GM23338 (cell line): Measurements from ENCODE around the gene PKNOX2. TPM values are rescaled to one million over a fixed set of nuclear protein-coding genes. Genes with fewer than 3 reads are reported as not detected.

Experiments used
- ATAC-seq: fragments of 200-7000 bp; cut with Tn5 transposase; 3 replicates; pipeline ENCODE4 v1.9.1; 2020
- DNase-seq: peaks from one replicate; pipeline ENCODE4 v3.0.0-alpha.2; 2015; ENCODE audit warnings: low spot score
- H2AFZ ChIP-seq: fragments of 200-600 bp; sonication (generic); 2 replicates; pipeline ENCODE4 v1.8.0; 2016; ENCODE audit warnings: antibody characterized with exemption, mild to moderate bottlenecking, moderate library complexity
- H3F3A ChIP-seq: fragments of 200-600 bp; sonication (generic); replicated peaks from 2 replicates; pipeline ENCODE4 v1.8.0; 2017; ENCODE audit warnings: antibody characterized with exemption, mixed run types, low read depth
- H3K27ac ChIP-seq: fragments of 200-600 bp; sonication (generic); 2 replicates; pipeline ENCODE4 v1.6.1; 2016; ENCODE audit warnings: low read depth
- H3K27me3 ChIP-seq: fragments of 200-600 bp; sonication (generic); 2 replicates; pipeline ENCODE4 v1.8.0; 2016; ENCODE audit warnings: mild to moderate bottlenecking, mixed run types, moderate library complexity; ENCODE audit not compliant: insufficient read depth
- H3K36me3 ChIP-seq: fragments of 200-600 bp; sonication (generic); 2 replicates; pipeline ENCODE4 v1.8.0; 2016; ENCODE audit warnings: mild to moderate bottlenecking; ENCODE audit not compliant: insufficient read depth
- H3K4me1 ChIP-seq: fragments of 200-600 bp; sonication (generic); 2 replicates; pipeline ENCODE4 v1.8.0; 2016; ENCODE audit warnings: mild to moderate bottlenecking, moderate library complexity; ENCODE audit not compliant: insufficient read depth
- H3K4me2 ChIP-seq: fragments of 200-600 bp; sonication (generic); 2 replicates; pipeline ENCODE4 v1.7.1; 2017; ENCODE audit warnings: mixed run types
- H3K4me3 ChIP-seq: fragments of 200-600 bp; sonication (generic); 2 replicates; pipeline ENCODE4 v1.6.1; 2016; ENCODE audit warnings: mixed run types
- H3K79me2 ChIP-seq: fragments of 200-600 bp; sonication (generic); replicated peaks from 2 replicates; pipeline ENCODE4 v1.8.0; 2017; ENCODE audit warnings: mild to moderate bottlenecking; ENCODE audit not compliant: insufficient read depth
- H3K9me2 ChIP-seq: fragments of 200-600 bp; sonication (generic); 2 replicates; pipeline ENCODE4 v1.8.0; 2017; ENCODE audit not compliant: insufficient read depth
- H4K20me1 ChIP-seq: fragments of 200-600 bp; sonication (generic); replicated peaks from 2 replicates; pipeline ENCODE4 v1.8.0; 2017; ENCODE audit warnings: mild to moderate bottlenecking; ENCODE audit not compliant: insufficient read depth
- H3K27ac Mint-ChIP-seq: 2 replicates; pipeline ENCODE4 v1.8.0; 2020; ENCODE audit warnings: inconsistent platforms, mild to moderate bottlenecking, moderate library complexity, mixed read lengths
- H3K27me3 Mint-ChIP-seq: 3 replicates; pipeline ENCODE4 v1.8.0; 2022; ENCODE audit warnings: low read depth, mild to moderate bottlenecking, moderate library complexity, mixed read lengths, inconsistent platforms; ENCODE audit not compliant: insufficient read depth, poor library complexity
- H3K36me3 Mint-ChIP-seq: 3 replicates; pipeline ENCODE4 v1.8.0; 2021; ENCODE audit warnings: low read depth, mild to moderate bottlenecking, inconsistent platforms, moderate library complexity, mixed read lengths
- H3K4me1 Mint-ChIP-seq: 3 replicates; pipeline ENCODE4 v1.8.0; 2020; ENCODE audit warnings: mild to moderate bottlenecking, inconsistent platforms, mixed read lengths
- H3K4me3 Mint-ChIP-seq: 3 replicates; pipeline ENCODE4 v1.8.0; 2021; ENCODE audit warnings: moderate library complexity, mild to moderate bottlenecking, inconsistent platforms, mixed read lengths
- H3K9me3 Mint-ChIP-seq: 3 replicates; pipeline ENCODE4 v1.8.0; 2020; ENCODE audit warnings: moderate library complexity, mild to moderate bottlenecking, inconsistent platforms, mixed read lengths
- NANOG ChIP-seq: IDR thresholded peaks from 2 replicates; pipeline ENCODE4 v1.6.1; 2016; ENCODE audit warnings: antibody characterized with exemption, borderline replicate concordance
- STAT1 ChIP-seq: IDR thresholded peaks from one replicate; pipeline ENCODE4 v1.6.1; 2016; ENCODE audit warnings: antibody characterized with exemption; ENCODE audit not compliant: unreplicated experiment
- polyA plus RNA-seq: library from polyadenylated mRNA; unstranded; fragments of >200 nt; fragmentation: Nextera tagmentation; extraction: Ambion mirVana; gene quantifications from 2 replicates; pipeline ENCODE4 v1.2.1, GENCODE V29; 2016
- total RNA-seq: library from RNA; depleted of rRNA; stranded (reverse); fragments of >200 nt; shearing (Covaris generic); gene quantifications from 2 replicates; pipeline ENCODE4 v1.2.3, GENCODE V29; 2014
- TF ChIP-seq, protein P1 (sequence below): fragments of 250-450 bp; sonication (Bioruptor Pico); IDR thresholded peaks from 2 replicates; pipeline ENCODE4 v1.5.0; 2020; ENCODE audit warnings: mild to moderate bottlenecking, moderate library complexity
- TF ChIP-seq, protein P2 (sequence below), 2 experiments: fragments of 200-600 bp in 1 of 2; sonication (generic) in 1 of 2; conservative IDR thresholded peaks; 2 replicates each; pipeline versions ENCODE4 v1.5.1 to v1.6.1; 2016 to 2017; ENCODE audit warnings: antibody characterized with exemption in 2 of 2, low read depth in 2 of 2, mild to moderate bottlenecking in 2 of 2, moderate library complexity in 1 of 2

The PKNOX2 gene
- total and polyA plus RNA-seq, 2 experiments from 2014 or later: 0.42 to 0.83 TPM

DNA sequence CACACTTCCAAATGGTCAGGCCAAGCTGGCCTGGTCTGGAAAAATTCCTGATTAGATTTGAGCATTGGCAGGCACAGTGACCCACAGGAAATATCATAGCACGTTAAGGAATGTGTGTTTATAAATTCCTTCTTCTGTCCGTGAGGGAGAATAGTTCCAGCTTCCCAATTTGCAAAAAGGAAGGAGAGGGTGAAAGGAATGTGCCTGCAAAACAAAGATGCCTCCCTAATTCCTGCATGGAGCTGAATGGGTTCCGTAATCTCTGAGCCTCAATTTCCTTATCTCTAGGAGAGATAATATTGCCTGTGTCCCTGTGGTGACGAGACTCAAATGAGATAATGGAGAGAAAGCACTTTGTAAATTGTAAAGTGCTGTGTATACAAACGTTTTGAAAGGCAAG is 226.4 kb downstream of the PKNOX2 start (continued):
- TF ChIP-seq, protein P1, sequence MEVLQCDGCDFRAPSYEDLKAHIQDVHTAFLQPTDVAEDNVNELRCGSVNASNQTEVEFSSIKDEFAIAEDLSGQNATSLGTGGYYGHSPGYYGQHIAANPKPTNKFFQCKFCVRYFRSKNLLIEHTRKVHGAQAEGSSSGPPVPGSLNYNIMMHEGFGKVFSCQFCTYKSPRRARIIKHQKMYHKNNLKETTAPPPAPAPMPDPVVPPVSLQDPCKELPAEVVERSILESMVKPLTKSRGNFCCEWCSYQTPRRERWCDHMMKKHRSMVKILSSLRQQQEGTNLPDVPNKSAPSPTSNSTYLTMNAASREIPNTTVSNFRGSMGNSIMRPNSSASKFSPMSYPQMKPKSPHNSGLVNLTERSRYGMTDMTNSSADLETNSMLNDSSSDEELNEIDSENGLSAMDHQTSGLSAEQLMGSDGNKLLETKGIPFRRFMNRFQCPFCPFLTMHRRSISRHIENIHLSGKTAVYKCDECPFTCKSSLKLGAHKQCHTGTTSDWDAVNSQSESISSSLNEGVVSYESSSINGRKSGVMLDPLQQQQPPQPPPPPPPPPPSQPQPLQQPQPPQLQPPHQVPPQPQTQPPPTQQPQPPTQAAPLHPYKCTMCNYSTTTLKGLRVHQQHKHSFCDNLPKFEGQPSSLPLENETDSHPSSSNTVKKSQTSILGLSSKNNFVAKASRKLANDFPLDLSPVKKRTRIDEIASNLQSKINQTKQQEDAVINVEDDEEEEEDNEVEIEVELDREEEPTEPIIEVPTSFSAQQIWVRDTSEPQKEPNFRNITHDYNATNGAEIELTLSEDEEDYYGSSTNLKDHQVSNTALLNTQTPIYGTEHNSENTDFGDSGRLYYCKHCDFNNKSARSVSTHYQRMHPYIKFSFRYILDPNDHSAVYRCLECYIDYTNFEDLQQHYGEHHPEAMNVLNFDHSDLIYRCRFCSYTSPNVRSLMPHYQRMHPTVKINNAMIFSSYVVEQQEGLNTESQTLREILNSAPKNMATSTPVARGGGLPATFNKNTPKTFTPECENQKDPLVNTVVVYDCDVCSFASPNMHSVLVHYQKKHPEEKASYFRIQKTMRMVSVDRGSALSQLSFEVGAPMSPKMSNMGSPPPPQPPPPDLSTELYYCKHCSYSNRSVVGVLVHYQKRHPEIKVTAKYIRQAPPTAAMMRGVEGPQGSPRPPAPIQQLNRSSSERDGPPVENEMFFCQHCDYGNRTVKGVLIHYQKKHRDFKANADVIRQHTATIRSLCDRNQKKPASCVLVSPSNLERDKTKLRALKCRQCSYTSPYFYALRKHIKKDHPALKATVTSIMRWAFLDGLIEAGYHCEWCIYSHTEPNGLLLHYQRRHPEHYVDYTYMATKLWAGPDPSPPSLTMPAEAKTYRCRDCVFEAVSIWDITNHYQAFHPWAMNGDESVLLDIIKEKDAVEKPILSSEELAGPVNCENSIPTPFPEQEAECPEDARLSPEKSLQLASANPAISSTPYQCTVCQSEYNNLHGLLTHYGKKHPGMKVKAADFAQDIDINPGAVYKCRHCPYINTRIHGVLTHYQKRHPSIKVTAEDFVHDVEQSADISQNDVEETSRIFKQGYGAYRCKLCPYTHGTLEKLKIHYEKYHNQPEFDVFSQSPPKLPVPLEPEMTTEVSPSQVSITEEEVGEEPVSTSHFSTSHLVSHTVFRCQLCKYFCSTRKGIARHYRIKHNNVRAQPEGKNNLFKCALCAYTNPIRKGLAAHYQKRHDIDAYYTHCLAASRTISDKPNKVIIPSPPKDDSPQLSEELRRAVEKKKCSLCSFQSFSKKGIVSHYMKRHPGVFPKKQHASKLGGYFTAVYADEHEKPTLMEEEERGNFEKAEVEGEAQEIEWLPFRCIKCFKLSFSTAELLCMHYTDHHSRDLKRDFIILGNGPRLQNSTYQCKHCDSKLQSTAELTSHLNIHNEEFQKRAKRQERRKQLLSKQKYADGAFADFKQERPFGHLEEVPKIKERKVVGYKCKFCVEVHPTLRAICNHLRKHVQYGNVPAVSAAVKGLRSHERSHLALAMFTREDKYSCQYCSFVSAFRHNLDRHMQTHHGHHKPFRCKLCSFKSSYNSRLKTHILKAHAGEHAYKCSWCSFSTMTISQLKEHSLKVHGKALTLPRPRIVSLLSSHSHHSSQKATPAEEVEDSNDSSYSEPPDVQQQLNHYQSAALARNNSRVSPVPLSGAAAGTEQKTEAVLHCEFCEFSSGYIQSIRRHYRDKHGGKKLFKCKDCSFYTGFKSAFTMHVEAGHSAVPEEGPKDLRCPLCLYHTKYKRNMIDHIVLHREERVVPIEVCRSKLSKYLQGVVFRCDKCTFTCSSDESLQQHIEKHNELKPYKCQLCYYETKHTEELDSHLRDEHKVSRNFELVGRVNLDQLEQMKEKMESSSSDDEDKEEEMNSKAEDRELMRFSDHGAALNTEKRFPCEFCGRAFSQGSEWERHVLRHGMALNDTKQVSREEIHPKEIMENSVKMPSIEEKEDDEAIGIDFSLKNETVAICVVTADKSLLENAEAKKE (CRISPR knock-in tag): no peak
- TF ChIP-seq NANOG: no peak

DNA sequence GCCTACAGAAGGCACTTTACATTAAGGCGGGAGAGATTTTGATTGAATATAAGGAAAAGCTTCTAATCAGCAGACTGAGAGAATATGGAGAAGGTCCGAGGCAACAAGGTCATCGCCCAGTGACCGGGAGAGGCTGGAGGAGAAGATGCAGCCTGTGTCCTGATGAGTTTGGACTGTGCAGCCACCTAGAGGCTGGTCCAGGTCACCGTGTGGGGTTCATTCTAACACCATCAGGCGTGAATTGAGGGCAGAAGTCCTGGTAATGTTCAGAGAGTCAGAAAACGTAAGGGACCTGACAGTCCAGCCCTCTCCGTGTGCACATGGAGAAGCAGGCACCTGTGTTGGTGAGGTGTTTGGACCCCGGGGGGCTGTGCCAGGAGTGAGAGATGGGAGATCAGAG is 228.8 kb downstream of the PKNOX2 start:
- Mint-ChIP-seq H3K36me3 (no peaks in the 10 kb centered on the region), H3K4me3 (no peak overlapping the region), H3K27me3 (no peaks in the 10 kb centered on the region), H3K9me3 (no peaks in the 10 kb centered on the region), H3K27ac (no peak overlapping the region), H3K4me1 (peaks cover 26% of the 10 kb centered on the region)
- Histone ChIP-seq H3K9me2 (no peaks in the 10 kb centered on the region), H4K20me1 (no peaks in the 10 kb centered on the region), H2AFZ (no peak overlapping the region), H3F3A (no peaks in the 10 kb centered on the region), H3K27me3 (no peaks in the 10 kb centered on the region), H3K79me2 (no peaks in the 10 kb centered on the region), H3K4me3 (no peak overlapping the region), H3K27ac (no peak overlapping the region), H3K4me1 (peaks cover 17% of the 10 kb centered on the region), H3K4me2 (no peak overlapping the region), H3K36me3 (no peaks in the 10 kb centered on the region)
- ATAC-seq (no peak), DNase-seq (no peak)
- TF ChIP-seq, protein P2, sequence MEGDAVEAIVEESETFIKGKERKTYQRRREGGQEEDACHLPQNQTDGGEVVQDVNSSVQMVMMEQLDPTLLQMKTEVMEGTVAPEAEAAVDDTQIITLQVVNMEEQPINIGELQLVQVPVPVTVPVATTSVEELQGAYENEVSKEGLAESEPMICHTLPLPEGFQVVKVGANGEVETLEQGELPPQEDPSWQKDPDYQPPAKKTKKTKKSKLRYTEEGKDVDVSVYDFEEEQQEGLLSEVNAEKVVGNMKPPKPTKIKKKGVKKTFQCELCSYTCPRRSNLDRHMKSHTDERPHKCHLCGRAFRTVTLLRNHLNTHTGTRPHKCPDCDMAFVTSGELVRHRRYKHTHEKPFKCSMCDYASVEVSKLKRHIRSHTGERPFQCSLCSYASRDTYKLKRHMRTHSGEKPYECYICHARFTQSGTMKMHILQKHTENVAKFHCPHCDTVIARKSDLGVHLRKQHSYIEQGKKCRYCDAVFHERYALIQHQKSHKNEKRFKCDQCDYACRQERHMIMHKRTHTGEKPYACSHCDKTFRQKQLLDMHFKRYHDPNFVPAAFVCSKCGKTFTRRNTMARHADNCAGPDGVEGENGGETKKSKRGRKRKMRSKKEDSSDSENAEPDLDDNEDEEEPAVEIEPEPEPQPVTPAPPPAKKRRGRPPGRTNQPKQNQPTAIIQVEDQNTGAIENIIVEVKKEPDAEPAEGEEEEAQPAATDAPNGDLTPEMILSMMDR (conservative IDR thresholded peaks at IDR 0.05; ENCODE audit: low read depth in 2 of 2): peak in 1 of 2 experiments; percentile 47; a peak in 2 of 4 replicates
- TF ChIP-seq STAT1: no peak
